ENCODE results near the gene WDR76. TPM values are rescaled to one million over a fixed set of nuclear protein-coding genes. Genes with fewer than 3 reads are reported as not detected.

WDR76 gene
- polyA plus RNA-seq, 1 donor = 4.9 TPM

- 100% methylated on average over 2 of the region's 6 CpGs for WGBS (ENCODE audit: insufficient coverage, low lambda C conversion rate)
- Histone ChIP-seq H3K9me3 (ENCODE audit: control insufficient read depth, low read depth, low read length) (no peaks in the 10 kb centered on the region), H3K27me3 (ENCODE audit: control insufficient read depth, insufficient read depth, low read length) (no peaks in the 10 kb centered on the region), H3K4me3 (ENCODE audit: low read length) (no peak overlapping the region), H3K4me1 (ENCODE audit: control insufficient read depth, insufficient read depth, low read length) (no peaks in the 10 kb centered on the region), H3K27ac (ENCODE audit: low read length) (no peak overlapping the region), H3K36me3 (ENCODE audit: control insufficient read depth, insufficient read depth, low read length) (no peaks in the 10 kb centered on the region)
- DNase-seq = no peak
Measured at GRCh38 chr15:43912208-43912607, 85.4 kb downstream of the WDR76 start.

- no peak overlapping the region for H3K4me3 ChIP-seq (ENCODE audit: low read length)
- no peaks in the 10 kb centered on the region for H3K9me3 ChIP-seq (ENCODE audit: control insufficient read depth, low read depth, low read length)
- no peaks in the 10 kb centered on the region for H3K4me1 ChIP-seq (ENCODE audit: control insufficient read depth, insufficient read depth, low read length)
- no peaks in the 10 kb centered on the region for H3K27me3 ChIP-seq (ENCODE audit: control insufficient read depth, insufficient read depth, low read length)
- no peak overlapping the region for H3K27ac ChIP-seq (ENCODE audit: low read length)
- DNase-seq = no peak
- no CpG with 5 or more reads among the region's 1 CpG for WGBS (ENCODE audit: insufficient coverage, low lambda C conversion rate)
- no peaks in the 10 kb centered on the region for H3K36me3 ChIP-seq (ENCODE audit: control insufficient read depth, insufficient read depth, low read length)
Measured at GRCh38 chr15:43913026-43913780, 86.4 kb downstream of the WDR76 start.

GRCh38 chr15:43913941-43914340 is 87.1 kb downstream of the WDR76 start:
- Histone ChIP-seq H3K27ac (ENCODE audit: low read length) (no peak overlapping the region), H3K36me3 (ENCODE audit: control insufficient read depth, insufficient read depth, low read length) (no peaks in the 10 kb centered on the region), H3K27me3 (ENCODE audit: control insufficient read depth, insufficient read depth, low read length) (no peaks in the 10 kb centered on the region), H3K4me3 (ENCODE audit: low read length) (no peak overlapping the region), H3K9me3 (ENCODE audit: control insufficient read depth, low read depth, low read length) (no peaks in the 10 kb centered on the region), H3K4me1 (ENCODE audit: control insufficient read depth, insufficient read depth, low read length) (no peaks in the 10 kb centered on the region)
- no CpG with 5 or more reads among the region's 1 CpG for WGBS (ENCODE audit: insufficient coverage, low lambda C conversion rate)
- no peak for DNase-seq

GRCh38 chr15:43915631-43916325 is 89.0 kb downstream of the WDR76 start:
- Histone ChIP-seq H3K27me3 (ENCODE audit: control insufficient read depth, insufficient read depth, low read length) (no peaks in the 10 kb centered on the region), H3K36me3 (ENCODE audit: control insufficient read depth, insufficient read depth, low read length) (no peaks in the 10 kb centered on the region), H3K9me3 (ENCODE audit: control insufficient read depth, low read depth, low read length) (no peaks in the 10 kb centered on the region), H3K27ac (ENCODE audit: low read length) (no peak overlapping the region), H3K4me3 (ENCODE audit: low read length) (no peak overlapping the region), H3K4me1 (ENCODE audit: control insufficient read depth, insufficient read depth, low read length) (no peaks in the 10 kb centered on the region)
- DNase-seq = no peak
- WGBS (ENCODE audit: insufficient coverage, low lambda C conversion rate) = 64% methylated on average over 3 of the region's 5 CpGs

GRCh38 chr15:43916326-43916660 is 89.5 kb downstream of the WDR76 start:
- 100% methylated on average over 1 of the region's 4 CpGs for WGBS (ENCODE audit: insufficient coverage, low lambda C conversion rate)
- Histone ChIP-seq H3K9me3 (ENCODE audit: control insufficient read depth, low read depth, low read length) (no peaks in the 10 kb centered on the region), H3K27ac (ENCODE audit: low read length) (no peak overlapping the region), H3K27me3 (ENCODE audit: control insufficient read depth, insufficient read depth, low read length) (no peaks in the 10 kb centered on the region), H3K4me1 (ENCODE audit: control insufficient read depth, insufficient read depth, low read length) (no peaks in the 10 kb centered on the region), H3K4me3 (ENCODE audit: low read length) (no peak overlapping the region), H3K36me3 (ENCODE audit: control insufficient read depth, insufficient read depth, low read length) (no peaks in the 10 kb centered on the region)
- no peak for DNase-seq

Other genes with a start within 250 kb of the WDR76 start
- gene PPIP5K1, start 236.8 kb upstream of the WDR76 start, polyA plus RNA-seq = 159 TPM
- gene CKMT1B, start 233.0 kb upstream of the WDR76 start, polyA plus RNA-seq = 15.3 TPM
- 10.9 TPM for gene STRC, start 208.2 kb upstream of the WDR76 start, polyA plus RNA-seq
- 55.3 TPM for gene CATSPER2, start 178.2 kb upstream of the WDR76 start, polyA plus RNA-seq
- gene CKMT1A, start 133.1 kb upstream of the WDR76 start, polyA plus RNA-seq = 13.0 TPM
- 546 TPM for gene PDIA3, start 80.6 kb upstream of the WDR76 start, polyA plus RNA-seq
- gene ELL3, start 50.0 kb upstream of the WDR76 start, polyA plus RNA-seq = 38.9 TPM
- gene SERF2, start 34.7 kb upstream of the WDR76 start, polyA plus RNA-seq = 720 TPM
- 0.42 TPM for gene SERINC4, start 26.8 kb upstream of the WDR76 start, polyA plus RNA-seq
- gene HYPK, start 26.4 kb upstream of the WDR76 start, polyA plus RNA-seq = 6.0 TPM
- 37.1 TPM for gene MFAP1, start 2.3 kb upstream of the WDR76 start, polyA plus RNA-seq